Endodermal cell (in vitro differentiated cells): Measurements from ENCODE around the gene KRTAP9-3. TPM values are rescaled to one million over a fixed set of nuclear protein-coding genes. Genes with fewer than 3 reads are reported as not detected.
"Not testable (repeated sequence)": the region's sequence is repeated elsewhere in the genome, so short reads cannot be mapped to it uniquely, and the experiment has no call there.

Source experiments
- DNase-seq: peaks from one replicate; pipeline ENCODE4 v3.0.0-alpha.2; 2017
- H3K27ac ChIP-seq: 2 replicates; pipeline ENCODE4 v1.5.1; 2013; ENCODE audit warnings: mild to moderate bottlenecking, low read depth, low read length, moderate library complexity
- H3K27me3 ChIP-seq: 2 replicates; pipeline ENCODE4 v1.6.1; 2013; ENCODE audit warnings: mild to moderate bottlenecking, low read length, moderate library complexity; ENCODE audit not compliant: insufficient read depth, control insufficient read depth, poor library complexity, severe bottlenecking
- H3K36me3 ChIP-seq: 2 replicates; pipeline ENCODE4 v1.7.0; 2013; ENCODE audit warnings: mild to moderate bottlenecking, low read length, moderate library complexity; ENCODE audit not compliant: control insufficient read depth, insufficient read depth
- H3K4me1 ChIP-seq: one replicate; pipeline ENCODE4 v1.7.0; 2013; ENCODE audit warnings: low read length; ENCODE audit not compliant: control insufficient read depth, insufficient read depth
- H3K4me3 ChIP-seq: 2 replicates; pipeline ENCODE4 v1.5.1; 2013; ENCODE audit warnings: mild to moderate bottlenecking, low read length, moderate library complexity
- H3K9ac ChIP-seq: 2 replicates; pipeline ENCODE4 v1.6.1; 2013; ENCODE audit warnings: mild to moderate bottlenecking, low read length, moderate library complexity; ENCODE audit not compliant: poor library complexity, severe bottlenecking; ENCODE audit errors: extremely low read depth
- H3K9me3 ChIP-seq: 2 replicates; pipeline ENCODE4 v1.6.1; 2013; ENCODE audit warnings: mild to moderate bottlenecking, low read length, moderate library complexity; ENCODE audit not compliant: control insufficient read depth
- H3K27ac Mint-ChIP-seq: 2 replicates; pipeline ENCODE4 v1.8.0; 2020; ENCODE audit warnings: mixed read lengths
- H3K27me3 Mint-ChIP-seq: 2 replicates; pipeline ENCODE4 v1.8.0; 2021; ENCODE audit warnings: mild to moderate bottlenecking, mixed read lengths; ENCODE audit not compliant: insufficient read depth
- H3K36me3 Mint-ChIP-seq: 2 replicates; pipeline ENCODE4 v1.8.0; 2020; ENCODE audit warnings: low read depth, mixed read lengths
- H3K4me1 Mint-ChIP-seq: 2 replicates; pipeline ENCODE4 v1.8.0; 2020; ENCODE audit warnings: mixed read lengths
- H3K4me3 Mint-ChIP-seq: 2 replicates; pipeline ENCODE4 v1.8.0; 2020; ENCODE audit warnings: mild to moderate bottlenecking, moderate library complexity, mixed read lengths
- H3K9me3 Mint-ChIP-seq: 2 replicates; pipeline ENCODE4 v1.8.0; 2020; ENCODE audit warnings: mild to moderate bottlenecking, mixed read lengths
- WGBS, 2 experiments: methylation state at CpG; one replicate each; pipeline versions ENCODE4 v1.1.5 to v1.1.7; 2013; ENCODE audit warnings: missing lambda C conversion rate in 2 of 2, mixed read lengths in 1 of 2; ENCODE audit not compliant: insufficient coverage in 1 of 2, insufficient read length in 1 of 2; 5-methylcytosine and 5-hydroxymethylcytosine counted together
- total RNA-seq, 2 donors: library from RNA; stranded (reverse); fragmentation: NEBNext Ultra II Directional in 1 of 2; extraction: Animal tissue kit (Norgen Biotek cat#: 25700) in 1 of 2; gene quantifications; 2 replicates in 1 of 2; 3 replicates in 1 of 2; pipeline ENCODE4 v1.2.1, GENCODE V29; 2021
- TF ChIP-seq, protein P1 (sequence below): fragments of 200-600 bp; sonication (generic); conservative IDR thresholded peaks from 2 replicates; pipeline ENCODE4 v1.5.0; 2021; ENCODE audit warnings: antibody characterized with exemption, mild to moderate bottlenecking

Gene KRTAP9-3
- total RNA-seq, 2 donors from 2014 or later: not detected

DNA sequence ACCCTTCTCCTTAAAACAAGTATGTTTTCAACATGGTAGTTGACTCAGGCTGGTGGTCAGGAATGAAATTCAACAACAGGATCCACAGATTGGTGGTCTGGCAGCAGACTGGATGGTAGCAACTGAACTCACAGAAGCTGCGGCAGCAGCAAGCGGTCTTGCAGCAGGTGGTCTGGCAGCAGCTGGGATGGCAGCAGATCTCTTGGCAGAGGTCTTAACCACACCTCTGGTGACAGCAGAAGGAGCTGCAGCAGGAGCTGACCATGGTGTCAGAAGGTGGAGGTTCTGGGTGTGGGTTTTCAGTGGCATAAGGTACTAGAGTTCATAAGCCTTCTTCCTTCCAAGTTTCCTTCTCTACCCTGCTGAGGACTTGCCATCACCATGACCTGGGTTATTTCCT is 45.4 kb upstream of the KRTAP9-3 start:
- Histone ChIP-seq H3K4me1 (no peaks in the 10 kb centered on the region), H3K4me3 (no peak overlapping the region), H3K9me3 (no peaks in the 10 kb centered on the region), H3K9ac (no peak overlapping the region), H3K27me3 (no peaks in the 10 kb centered on the region), H3K36me3 (no peaks in the 10 kb centered on the region), H3K27ac (no peak overlapping the region)
- TF ChIP-seq, protein P1, sequence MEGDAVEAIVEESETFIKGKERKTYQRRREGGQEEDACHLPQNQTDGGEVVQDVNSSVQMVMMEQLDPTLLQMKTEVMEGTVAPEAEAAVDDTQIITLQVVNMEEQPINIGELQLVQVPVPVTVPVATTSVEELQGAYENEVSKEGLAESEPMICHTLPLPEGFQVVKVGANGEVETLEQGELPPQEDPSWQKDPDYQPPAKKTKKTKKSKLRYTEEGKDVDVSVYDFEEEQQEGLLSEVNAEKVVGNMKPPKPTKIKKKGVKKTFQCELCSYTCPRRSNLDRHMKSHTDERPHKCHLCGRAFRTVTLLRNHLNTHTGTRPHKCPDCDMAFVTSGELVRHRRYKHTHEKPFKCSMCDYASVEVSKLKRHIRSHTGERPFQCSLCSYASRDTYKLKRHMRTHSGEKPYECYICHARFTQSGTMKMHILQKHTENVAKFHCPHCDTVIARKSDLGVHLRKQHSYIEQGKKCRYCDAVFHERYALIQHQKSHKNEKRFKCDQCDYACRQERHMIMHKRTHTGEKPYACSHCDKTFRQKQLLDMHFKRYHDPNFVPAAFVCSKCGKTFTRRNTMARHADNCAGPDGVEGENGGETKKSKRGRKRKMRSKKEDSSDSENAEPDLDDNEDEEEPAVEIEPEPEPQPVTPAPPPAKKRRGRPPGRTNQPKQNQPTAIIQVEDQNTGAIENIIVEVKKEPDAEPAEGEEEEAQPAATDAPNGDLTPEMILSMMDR: no peak
- Mint-ChIP-seq H3K27ac (no peak overlapping the region), H3K9me3 (no peaks in the 10 kb centered on the region), H3K4me3 (no peak overlapping the region), H3K4me1 (peaks cover 1% of the 10 kb centered on the region), H3K36me3 (no peaks in the 10 kb centered on the region), H3K27me3 (peaks cover 5% of the 10 kb centered on the region)
- no peak for DNase-seq
- 86 to 100% methylated on average over 1 to 2 of the region's 2 CpGs for WGBS, 2 experiments

DNA sequence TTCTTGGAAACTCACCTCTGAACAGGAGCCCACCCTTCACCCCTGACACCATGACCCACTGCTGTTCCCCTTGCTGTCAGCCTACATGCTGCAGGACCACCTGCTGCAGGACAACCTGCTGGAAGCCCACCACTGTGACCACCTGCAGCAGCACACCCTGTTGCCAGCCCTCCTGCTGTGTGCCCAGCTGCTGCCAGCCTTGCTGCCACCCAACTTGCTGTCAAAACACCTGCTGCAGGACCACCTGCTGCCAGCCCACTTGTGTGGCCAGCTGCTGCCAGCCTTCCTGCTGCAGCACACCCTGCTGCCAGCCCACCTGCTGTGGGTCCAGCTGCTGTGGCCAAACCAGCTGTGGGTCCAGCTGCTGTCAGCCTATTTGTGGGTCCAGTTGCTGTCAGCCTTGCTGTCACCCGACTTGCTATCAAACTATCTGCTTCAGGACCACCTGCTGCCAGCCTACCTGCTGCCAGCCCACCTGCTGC is 42.4 kb upstream of the KRTAP9-3 start, which contains the start of gene KRTAP9-1:
KRTAP9-1 (plus strand) TSS at position 51 of the 482 bp plus-strand sequence; CDS start at position 51, 0 bp downstream.
- not testable (repeated sequence) for H3K4me3 Mint-ChIP-seq, H3K9ac ChIP-seq, H3K4me1 ChIP-seq, H3K36me3 Mint-ChIP-seq, H3K27me3 Mint-ChIP-seq, H3K4me3 ChIP-seq, H3K36me3 ChIP-seq, H3K27ac ChIP-seq, DNase-seq, H3K9me3 ChIP-seq, H3K27me3 ChIP-seq, H3K4me1 Mint-ChIP-seq, H3K27ac Mint-ChIP-seq
- WGBS, 2 experiments: 79 to 100% methylated on average over 1 of the region's 1 CpG
- peaks cover 11% of the 10 kb centered on the region for H3K9me3 Mint-ChIP-seq

DNA sequence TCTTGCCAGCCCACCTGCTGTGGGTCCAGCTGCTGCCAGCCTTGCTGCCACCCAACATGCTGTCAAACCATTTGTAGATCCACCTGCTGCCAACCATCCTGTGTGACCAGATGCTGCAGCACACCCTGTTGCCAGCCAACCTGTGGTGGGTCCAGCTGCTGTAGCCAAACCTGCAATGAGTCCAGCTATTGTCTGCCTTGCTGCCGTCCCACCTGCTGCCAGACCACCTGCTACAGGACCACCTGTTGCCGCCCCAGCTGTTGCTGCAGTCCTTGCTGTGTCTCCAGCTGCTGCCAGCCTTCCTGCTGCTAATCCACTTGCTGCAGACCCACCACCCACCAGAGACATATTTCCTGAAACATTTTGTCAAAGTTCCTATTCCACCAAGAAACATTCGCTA is 41.9 kb upstream of the KRTAP9-3 start:
- TF ChIP-seq, protein P1: no peak
- Mint-ChIP-seq H3K27ac (no peak overlapping the region), H3K4me3 (no peak overlapping the region), H3K36me3 (no peaks in the 10 kb centered on the region), H3K4me1 (no peaks in the 10 kb centered on the region), H3K9me3 (peaks cover 11% of the 10 kb centered on the region), H3K27me3 (peaks cover 5% of the 10 kb centered on the region)
- Histone ChIP-seq H3K27me3 (no peaks in the 10 kb centered on the region), H3K9ac (no peak overlapping the region), H3K4me1 (no peaks in the 10 kb centered on the region), H3K9me3 (no peaks in the 10 kb centered on the region), H3K36me3 (no peaks in the 10 kb centered on the region), H3K4me3 (no peak overlapping the region), H3K27ac (no peak overlapping the region)
- DNase-seq: no peak
- 84 to 90% methylated on average over 3 of the region's 3 CpGs for WGBS, 2 experiments

DNA sequence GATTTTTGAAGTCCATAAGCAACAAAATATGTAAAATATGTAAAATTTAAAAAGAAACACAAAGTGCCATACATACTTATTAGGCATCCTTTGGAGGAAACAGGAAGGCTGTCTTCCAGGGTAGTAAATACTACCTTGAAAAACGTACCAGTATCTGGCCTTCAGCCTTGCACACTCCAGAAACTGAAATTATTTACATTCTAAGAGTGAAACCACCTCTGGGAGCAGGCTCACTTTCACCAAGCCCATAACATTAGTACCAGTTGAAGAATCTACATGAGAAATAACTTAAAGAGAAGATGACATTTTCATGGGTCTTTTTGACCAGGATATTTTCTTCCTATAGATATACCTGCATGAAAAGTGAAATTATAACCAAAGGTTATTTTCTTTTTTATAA is 36.2 kb upstream of the KRTAP9-3 start:
- DNase-seq: no peak
- no peaks in the 10 kb centered on the region for H3K27me3 ChIP-seq
- H3K4me3 ChIP-seq: no peak overlapping the region
- no peak overlapping the region for H3K27ac ChIP-seq
- peaks cover 20% of the 10 kb centered on the region for H3K9me3 Mint-ChIP-seq
- TF ChIP-seq, protein P1: no peak
- no peaks in the 10 kb centered on the region for H3K36me3 ChIP-seq
- H3K9me3 ChIP-seq: no peaks in the 10 kb centered on the region
- WGBS, 2 experiments: 81% methylated on average over 1 of the region's 1 CpG; no CpG with 5 or more reads in 1 of the 2 experiments
- peaks cover 12% of the 10 kb centered on the region for H3K27me3 Mint-ChIP-seq
- no peaks in the 10 kb centered on the region for H3K36me3 Mint-ChIP-seq
- no peaks in the 10 kb centered on the region for H3K4me1 ChIP-seq
- H3K4me1 Mint-ChIP-seq: no peaks in the 10 kb centered on the region
- H3K27ac Mint-ChIP-seq: no peak overlapping the region
- H3K4me3 Mint-ChIP-seq: no peak overlapping the region
- H3K9ac ChIP-seq: no peak overlapping the region
